ENCODE data around the gene KDM4C.

KDM4C gene

DNA sequence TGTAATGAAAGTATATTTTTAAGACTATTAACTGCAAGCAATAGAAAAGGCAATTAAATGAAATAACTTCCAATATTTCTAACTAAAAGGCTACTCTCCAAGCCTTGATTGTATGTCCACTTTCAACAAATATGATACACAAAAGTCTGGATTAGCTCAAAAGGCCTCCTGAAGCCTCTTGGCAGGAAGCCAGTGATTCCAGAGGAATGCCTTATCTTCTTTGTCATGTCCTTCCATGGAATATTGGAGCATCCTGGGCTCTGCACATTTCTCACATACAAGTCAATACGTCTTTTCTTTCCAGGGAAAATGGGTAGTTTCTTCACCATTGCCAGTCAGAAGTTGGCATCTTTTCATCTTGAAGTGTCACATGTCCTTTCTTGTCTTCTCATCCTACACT, 357.8 kb downstream of the KDM4C start:
- no peak for DNase-seq

- peak; percentile 53 for DNase-seq
Measured at GRCh38 chr9:7117676-7118561, 360.1 kb downstream of the KDM4C start.

DNA sequence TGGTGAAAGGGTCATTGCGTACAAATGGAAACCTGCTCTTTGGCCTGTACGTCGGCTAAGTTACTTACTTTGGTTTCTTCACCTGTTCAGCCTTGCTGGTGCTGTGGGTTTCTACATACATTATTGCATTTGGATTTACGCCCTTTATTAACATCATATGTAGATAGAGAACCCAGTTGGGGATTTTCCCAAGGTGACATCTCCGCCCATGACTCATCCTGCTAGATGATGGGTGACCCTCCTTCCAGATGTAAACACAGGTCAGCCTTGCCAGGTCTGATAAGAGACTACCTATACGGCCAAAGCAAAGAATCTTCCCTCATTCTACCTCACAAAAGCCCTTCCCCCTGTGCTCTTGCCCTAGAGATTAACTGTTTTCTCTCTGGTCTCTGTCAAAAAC, 360.9 kb downstream of the KDM4C start:
- no peak for DNase-seq

DNA sequence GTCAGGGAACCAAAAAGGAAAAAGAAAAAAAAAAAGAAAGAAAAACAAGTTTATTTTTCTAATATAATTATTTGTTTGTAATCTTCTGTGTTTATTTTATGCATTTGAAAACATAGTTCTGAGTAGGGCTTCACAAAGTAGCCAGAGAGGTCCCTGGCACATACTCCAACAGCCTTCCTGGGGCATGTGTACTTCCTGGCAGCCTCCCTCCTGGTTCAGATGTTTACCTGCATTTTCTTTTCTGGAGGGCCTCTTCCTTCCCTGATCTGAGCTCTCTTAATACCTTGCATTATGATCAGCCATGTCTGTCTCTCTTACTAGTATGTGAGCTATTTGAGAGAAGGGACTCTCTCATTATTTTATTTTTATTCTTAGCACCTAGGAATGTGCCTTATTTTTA, 361.8 kb downstream of the KDM4C start:
- DNase-seq: no peak

- no peak for DNase-seq
Measured at GRCh38 chr9:7121055-7121454, 363.3 kb downstream of the KDM4C start.

DNA sequence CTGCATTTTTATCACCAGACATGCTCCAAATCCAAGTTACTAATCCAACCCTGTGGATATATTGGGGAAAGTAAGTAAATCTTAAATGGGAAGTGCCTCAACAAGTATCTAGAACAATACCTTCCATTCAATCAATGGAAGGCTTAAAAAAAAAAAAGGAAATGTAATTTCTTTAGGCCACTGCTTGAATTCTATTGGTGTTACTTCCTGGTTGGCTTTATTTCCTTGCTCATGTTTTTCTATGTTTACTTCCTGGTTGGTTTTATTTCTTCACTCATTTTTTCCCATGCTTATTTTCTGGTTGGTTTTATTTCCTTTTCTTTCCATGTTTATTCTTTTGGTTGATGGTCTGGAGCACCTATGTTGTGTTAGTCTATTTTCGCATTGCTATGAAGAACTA, 363.9 kb downstream of the KDM4C start:
- no peak for DNase-seq

DNA sequence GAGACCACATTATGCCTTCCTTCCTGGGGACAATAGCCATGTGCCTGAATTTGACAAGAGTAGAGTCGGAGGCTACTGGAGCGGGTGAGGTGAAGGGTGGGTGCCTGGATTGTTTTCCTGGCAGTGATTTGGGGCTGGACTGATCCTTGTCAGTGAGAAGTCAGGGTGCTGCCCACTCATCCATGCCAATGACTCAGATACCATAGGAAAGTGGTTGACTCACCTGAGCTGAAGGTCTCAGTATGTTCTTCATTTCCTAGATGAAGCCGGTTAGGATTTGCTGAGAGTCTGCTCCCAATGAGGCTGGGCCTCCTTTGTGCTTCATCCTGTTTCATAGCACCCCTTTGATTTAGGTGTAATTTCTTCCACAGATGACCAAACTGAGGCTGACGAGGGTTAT, 366.0 kb downstream of the KDM4C start:
- no peak for DNase-seq

DNA sequence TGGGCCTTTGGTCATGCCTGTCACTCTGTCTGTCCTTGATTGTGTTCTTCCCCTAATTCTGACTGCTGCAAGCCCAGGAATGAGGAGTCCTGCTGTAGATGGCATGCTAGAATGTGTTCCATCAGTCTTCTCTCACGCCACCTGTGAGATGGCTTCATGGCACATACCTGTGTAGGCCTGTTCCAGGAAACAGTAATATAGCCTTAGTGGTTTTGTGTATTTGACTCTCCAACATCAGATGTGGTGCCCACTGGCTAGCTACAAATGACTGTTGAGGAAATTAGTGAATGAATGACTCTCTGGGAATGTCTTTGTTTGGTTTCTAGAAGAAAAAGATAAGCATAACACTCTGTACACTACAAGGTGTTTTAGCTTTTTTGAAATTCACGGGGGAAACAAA, 367.5 kb downstream of the KDM4C start:
- DNase-seq: no peak

GRCh38 chr9:7129391-7129790, 371.6 kb downstream of the KDM4C start:
- no peak for DNase-seq

- no peak for DNase-seq
Measured at GRCh38 chr9:7130266-7130820, 372.6 kb downstream of the KDM4C start.

DNA sequence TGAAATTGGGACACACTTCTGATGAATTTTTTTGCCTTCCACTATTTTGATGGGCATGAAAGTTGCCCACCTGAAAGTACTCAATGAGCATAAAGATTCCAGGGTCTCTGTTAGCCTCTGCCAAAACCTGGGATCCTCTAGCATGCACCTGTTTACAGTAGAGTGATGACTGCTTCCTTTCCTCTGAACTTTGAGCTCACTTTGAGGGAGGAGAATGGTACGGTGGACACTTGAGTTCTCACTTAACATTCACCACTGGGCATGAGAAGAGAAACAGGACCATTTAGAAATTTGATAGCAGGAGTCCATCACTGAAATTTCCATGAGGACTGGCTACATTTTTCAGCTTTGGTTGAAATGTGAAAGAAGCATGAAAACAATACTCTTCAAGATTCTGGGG, 374.8 kb downstream of the KDM4C start:
- no peak for DNase-seq

DNA sequence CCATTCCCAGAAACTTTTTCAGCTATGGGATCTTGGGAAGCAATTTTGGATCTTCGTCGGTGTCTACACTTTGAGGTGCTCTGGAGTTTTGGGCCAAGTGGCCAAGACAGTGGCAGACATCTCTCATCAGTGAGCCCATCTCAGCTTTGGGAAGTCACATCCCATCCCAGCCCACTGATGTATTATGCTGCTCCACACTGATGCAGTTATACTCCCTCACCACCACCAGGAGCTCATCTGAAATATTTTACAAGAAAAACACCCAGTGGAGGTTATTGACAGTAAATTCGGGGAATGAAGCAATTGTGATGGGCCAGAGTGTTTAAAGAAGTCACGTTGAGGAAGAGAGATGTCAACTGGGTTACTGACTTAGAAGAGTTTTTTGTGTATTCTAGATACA, 378.0 kb downstream of the KDM4C start:
- no peak for DNase-seq

- no peak for DNase-seq
Measured at GRCh38 chr9:7137040-7137439, 379.3 kb downstream of the KDM4C start.

- DNase-seq: no peak
Measured at GRCh38 chr9:7137571-7137970, 379.8 kb downstream of the KDM4C start.

DNA sequence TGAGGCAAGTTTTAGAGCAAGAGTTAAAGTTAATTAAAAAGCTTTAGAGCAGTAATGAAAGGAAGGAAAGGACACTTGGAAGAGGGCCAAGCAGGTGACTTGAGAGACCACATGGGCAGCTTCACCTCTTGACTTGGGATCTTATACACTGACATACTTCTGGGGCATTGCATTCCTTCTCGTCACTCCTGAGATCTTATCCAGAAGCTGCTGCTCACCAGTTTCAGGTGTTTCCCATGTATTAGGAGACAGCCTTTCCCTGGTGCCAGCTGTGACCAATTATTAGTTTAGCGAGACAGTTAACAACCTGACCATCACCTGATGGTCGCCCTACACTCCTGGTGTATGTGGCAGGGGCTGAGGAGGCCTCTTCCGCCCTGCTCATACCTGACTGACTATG, 382.1 kb downstream of the KDM4C start:
- DNase-seq: no peak

DNA sequence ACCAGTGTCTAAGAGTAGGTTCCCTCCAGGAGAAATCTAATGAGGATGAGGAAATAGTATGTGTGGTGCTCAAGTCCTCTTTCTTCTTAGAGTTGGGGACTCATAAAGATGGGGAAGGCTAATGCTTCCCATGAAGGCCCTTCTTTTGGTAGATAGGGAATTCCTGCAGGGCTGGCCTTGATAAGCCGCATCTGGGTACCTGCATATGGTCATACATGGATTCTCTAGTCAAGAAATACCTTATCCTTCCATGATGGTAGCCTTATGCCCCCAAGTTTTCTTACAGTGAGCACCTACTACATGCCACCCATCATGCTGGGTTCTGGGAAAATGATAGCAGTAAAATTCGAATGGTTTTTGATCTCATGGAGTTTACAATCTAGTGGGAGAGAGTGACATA, 382.6 kb downstream of the KDM4C start:
- no peak for DNase-seq

GRCh38 chr9:7143645-7144200, 385.9 kb downstream of the KDM4C start:
- no peak for DNase-seq

- DNase-seq: no peak
Measured at GRCh38 chr9:7144265-7145046, 386.7 kb downstream of the KDM4C start.

- no peak for DNase-seq
Measured at GRCh38 chr9:7145361-7146069, 387.7 kb downstream of the KDM4C start.

DNA sequence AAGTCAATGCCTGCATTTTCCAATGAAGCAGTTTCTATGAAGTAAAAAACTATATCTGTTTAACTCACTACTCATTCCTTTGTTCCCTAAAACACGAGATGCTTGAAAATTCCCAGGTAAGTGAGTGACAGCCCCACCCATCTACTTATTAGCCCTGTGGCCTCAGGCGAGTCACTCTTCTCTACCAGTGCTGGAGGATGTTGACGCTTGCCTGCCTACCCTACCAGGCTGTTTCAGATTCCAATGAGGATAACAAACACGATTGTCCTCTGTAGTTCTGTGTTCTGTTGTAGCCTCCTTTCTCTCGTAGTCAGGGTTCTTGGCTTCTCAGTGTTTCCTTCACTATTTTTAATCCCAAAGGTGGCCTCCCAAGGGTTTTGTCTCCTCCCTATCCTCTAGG, 388.8 kb downstream of the KDM4C start:
- DNase-seq: no peak

- DNase-seq: no peak
Measured at GRCh38 chr9:7147121-7148090, 389.6 kb downstream of the KDM4C start.

Data from NCI-H1436 treated with DMSO at 0.1 percent for 48 hours (cell line).